ENCODE data around the gene TUBB3.

Gene TUBB3

DNA sequence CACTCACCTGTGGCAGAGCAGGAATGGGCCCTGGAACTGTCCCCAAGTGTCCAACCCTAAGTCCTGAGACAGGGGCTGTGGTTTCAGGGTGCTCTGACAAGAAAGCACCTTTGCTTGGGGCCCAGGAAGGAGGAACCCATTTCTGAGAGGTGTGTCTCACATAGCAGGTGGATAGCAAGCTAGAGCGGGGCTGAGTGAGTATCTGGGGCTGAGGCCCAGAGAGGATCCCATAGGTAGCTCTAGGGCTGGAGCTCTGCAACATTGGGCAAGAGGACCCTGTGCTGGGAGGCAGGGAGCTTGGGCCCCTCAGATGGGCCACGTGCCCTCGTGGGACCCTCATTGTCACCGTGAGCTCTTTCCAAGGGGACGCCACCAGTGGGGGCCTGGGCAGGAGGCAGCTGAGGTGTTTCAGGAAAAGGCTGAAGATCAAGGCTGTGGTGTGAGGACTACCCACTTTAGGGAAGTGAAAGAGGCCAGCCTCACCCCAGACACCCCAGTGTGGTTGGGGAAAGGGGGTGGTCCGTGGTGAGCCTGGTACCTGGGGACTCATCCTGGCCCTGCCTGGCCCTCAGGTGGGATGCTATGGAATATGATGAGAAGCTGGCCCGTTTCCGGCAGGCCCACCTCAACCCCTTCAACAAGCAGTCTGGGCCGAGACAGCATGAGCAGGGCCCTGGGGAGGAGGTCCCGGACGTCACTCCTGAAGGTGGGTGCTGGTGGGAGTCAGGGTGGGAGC is 30.7 kb downstream of the TUBB3 start:
- no peak overlapping the region for H3K4me2 ChIP-seq (ENCODE audit: low read depth, low read length)
- no peaks in the 10 kb centered on the region for H4K20me1 ChIP-seq (ENCODE audit: insufficient read depth, low read length)
- 0 out of 2 replicates have a peak, but pooled peaks cover 3% of the 10 kb centered on the region for H3K79me2 ChIP-seq (ENCODE audit: low read length)

DNA sequence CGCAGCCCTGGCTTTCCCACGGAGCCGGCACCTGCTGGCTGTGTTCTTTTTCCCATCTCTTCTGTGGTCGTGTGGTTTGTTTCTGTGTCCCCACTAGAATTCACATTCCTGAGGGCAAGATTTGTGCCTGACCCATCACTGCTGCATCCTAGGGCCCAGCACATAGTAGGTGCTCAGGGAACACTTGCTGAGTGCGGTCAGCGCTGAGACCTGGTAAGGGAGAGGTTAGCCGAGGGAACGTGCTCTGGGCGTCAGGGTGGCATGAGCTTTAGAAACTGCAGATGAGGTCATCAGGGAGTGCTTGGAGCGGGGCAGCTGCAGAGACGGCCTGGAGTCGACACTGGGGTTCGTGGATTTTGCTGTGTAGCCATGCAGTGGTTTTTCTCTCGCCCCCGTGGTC is 31.3 kb downstream of the TUBB3 start:
- Histone ChIP-seq H3K9me2 (replicated peaks; ENCODE audit: insufficient read depth, low read length) (no peaks in the 10 kb centered on the region), H3K9me3 (replicated peaks; ENCODE audit: insufficient read depth, low read length) (no peaks in the 10 kb centered on the region), H3K9ac (ENCODE audit: low read length) (no peak overlapping the region), H3K36me3 (replicated peaks; ENCODE audit: insufficient read depth, low read length) (no peaks in the 10 kb centered on the region), H4K20me1 (ENCODE audit: insufficient read depth, low read length) (no peaks in the 10 kb centered on the region), H2AFZ (ENCODE audit: low read length) (no peak overlapping the region), H3K27me3 (replicated peaks; ENCODE audit: insufficient read depth, low read length) (no peaks in the 10 kb centered on the region), H3K27ac (ENCODE audit: low read length) (no peak overlapping the region), H3K4me3 (ENCODE audit: low read length) (no peak overlapping the region), H3K79me2 (ENCODE audit: low read length) (0 out of 2 replicates have a peak, but pooled peaks cover under 1% of the 10 kb centered on the region), H3F3A (ENCODE audit: insufficient read depth, low read length) (no peaks in the 10 kb centered on the region), H3K4me1 (ENCODE audit: low read length) (no peaks in the 10 kb centered on the region), H3K4me2 (ENCODE audit: low read depth, low read length) (no peak overlapping the region)
- no peak for DNase-seq
- TF ChIP-seq, protein P1, sequence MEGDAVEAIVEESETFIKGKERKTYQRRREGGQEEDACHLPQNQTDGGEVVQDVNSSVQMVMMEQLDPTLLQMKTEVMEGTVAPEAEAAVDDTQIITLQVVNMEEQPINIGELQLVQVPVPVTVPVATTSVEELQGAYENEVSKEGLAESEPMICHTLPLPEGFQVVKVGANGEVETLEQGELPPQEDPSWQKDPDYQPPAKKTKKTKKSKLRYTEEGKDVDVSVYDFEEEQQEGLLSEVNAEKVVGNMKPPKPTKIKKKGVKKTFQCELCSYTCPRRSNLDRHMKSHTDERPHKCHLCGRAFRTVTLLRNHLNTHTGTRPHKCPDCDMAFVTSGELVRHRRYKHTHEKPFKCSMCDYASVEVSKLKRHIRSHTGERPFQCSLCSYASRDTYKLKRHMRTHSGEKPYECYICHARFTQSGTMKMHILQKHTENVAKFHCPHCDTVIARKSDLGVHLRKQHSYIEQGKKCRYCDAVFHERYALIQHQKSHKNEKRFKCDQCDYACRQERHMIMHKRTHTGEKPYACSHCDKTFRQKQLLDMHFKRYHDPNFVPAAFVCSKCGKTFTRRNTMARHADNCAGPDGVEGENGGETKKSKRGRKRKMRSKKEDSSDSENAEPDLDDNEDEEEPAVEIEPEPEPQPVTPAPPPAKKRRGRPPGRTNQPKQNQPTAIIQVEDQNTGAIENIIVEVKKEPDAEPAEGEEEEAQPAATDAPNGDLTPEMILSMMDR (IDR thresholded peaks at IDR 0.05; ENCODE audit: low read length) = no peak
- TF ChIP-seq EZH2 (optimal IDR thresholded peaks at IDR 0.05; ENCODE audit: low read depth, low read length) (no peak), EZH2phosphoT487 (IDR thresholded peaks at IDR 0.05; ENCODE audit: low read length) (no peak)

More for the DNA sequence above, 30.7 kb downstream of the TUBB3 start:
- Histone ChIP-seq H3K9me2 (replicated peaks; ENCODE audit: insufficient read depth, low read length) (no peaks in the 10 kb centered on the region), H3K27me3 (replicated peaks; ENCODE audit: insufficient read depth, low read length) (no peaks in the 10 kb centered on the region), H3K4me1 (ENCODE audit: low read length) (no peaks in the 10 kb centered on the region), H3K9ac (ENCODE audit: low read length) (no peak overlapping the region), H3F3A (ENCODE audit: insufficient read depth, low read length) (no peaks in the 10 kb centered on the region), H2AFZ (ENCODE audit: low read length) (no peak overlapping the region), H3K4me3 (ENCODE audit: low read length) (no peak overlapping the region), H3K36me3 (replicated peaks; ENCODE audit: insufficient read depth, low read length) (no peaks in the 10 kb centered on the region), H3K9me3 (replicated peaks; ENCODE audit: insufficient read depth, low read length) (no peaks in the 10 kb centered on the region), H3K27ac (ENCODE audit: low read length) (no peak overlapping the region)
- TF ChIP-seq, protein P1 (IDR thresholded peaks at IDR 0.05; ENCODE audit: low read length) = no peak
- TF ChIP-seq EZH2 (optimal IDR thresholded peaks at IDR 0.05; ENCODE audit: low read depth, low read length) (no peak), EZH2phosphoT487 (IDR thresholded peaks at IDR 0.05; ENCODE audit: low read length) (no peak)
- DNase-seq = no peak

DNA sequence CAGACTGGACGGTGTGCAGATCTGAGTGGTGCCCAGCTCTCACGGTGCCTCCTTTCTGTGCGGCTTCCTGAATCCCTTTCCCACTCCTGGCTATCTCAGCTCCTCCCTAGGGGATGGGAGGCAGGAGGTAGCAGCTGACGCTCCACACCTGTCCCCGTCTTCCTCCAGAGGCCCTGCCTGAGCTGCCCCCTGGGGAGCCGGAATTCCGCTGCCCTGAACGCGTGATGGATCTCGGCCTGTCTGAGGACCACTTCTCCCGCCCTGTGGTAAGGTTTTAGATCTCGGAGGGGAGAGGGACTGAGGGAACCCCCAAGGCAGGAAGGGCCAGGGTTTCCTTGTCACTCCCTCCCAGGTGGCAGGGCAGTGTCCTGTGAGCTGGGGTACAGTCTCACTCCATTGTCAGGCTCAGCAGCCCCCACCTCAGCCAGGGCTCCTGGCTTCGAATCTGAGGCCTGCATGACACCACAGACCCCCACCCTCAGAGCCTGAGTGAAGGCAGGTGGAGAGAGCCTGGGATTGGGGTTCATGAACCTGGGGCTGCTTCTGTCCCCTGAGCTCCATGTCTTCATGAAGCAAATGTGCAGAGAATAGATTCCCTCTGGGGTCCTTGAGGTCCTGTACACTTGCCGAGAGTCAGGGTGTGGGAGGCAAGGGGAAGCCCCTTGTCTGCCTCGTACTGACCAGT is 32.0 kb downstream of the TUBB3 start:
- H3K4me1 ChIP-seq (ENCODE audit: low read length) = no peaks in the 10 kb centered on the region
- no peaks in the 10 kb centered on the region for H4K20me1 ChIP-seq (ENCODE audit: insufficient read depth, low read length)
- no peak overlapping the region for H3K4me3 ChIP-seq (ENCODE audit: low read length)
- no peaks in the 10 kb centered on the region for H3K9me2 ChIP-seq (replicated peaks; ENCODE audit: insufficient read depth, low read length)
- no peaks in the 10 kb centered on the region for H3K36me3 ChIP-seq (replicated peaks; ENCODE audit: insufficient read depth, low read length)
- no peak for DNase-seq
- no peak overlapping the region for H3K9ac ChIP-seq (ENCODE audit: low read length)
- H2AFZ ChIP-seq (ENCODE audit: low read length) = no peak overlapping the region
- H3K4me2 ChIP-seq (ENCODE audit: low read depth, low read length) = no peak overlapping the region
- H3F3A ChIP-seq (ENCODE audit: insufficient read depth, low read length) = no peaks in the 10 kb centered on the region
- TF ChIP-seq EZH2 (optimal IDR thresholded peaks at IDR 0.05; ENCODE audit: low read depth, low read length) (no peak), EZH2phosphoT487 (IDR thresholded peaks at IDR 0.05; ENCODE audit: low read length) (no peak)
- TF ChIP-seq, protein P1 (IDR thresholded peaks at IDR 0.05; ENCODE audit: low read length) = no peak
- H3K27ac ChIP-seq (ENCODE audit: low read length) = no peak overlapping the region
- no peaks in the 10 kb centered on the region for H3K27me3 ChIP-seq (replicated peaks; ENCODE audit: insufficient read depth, low read length)
- no peaks in the 10 kb centered on the region for H3K9me3 ChIP-seq (replicated peaks; ENCODE audit: insufficient read depth, low read length)
- H3K79me2 ChIP-seq (ENCODE audit: low read length) = no peaks in the 10 kb centered on the region
